Measurements from ENCODE around the gene RBX1.

RBX1 gene

DNA sequence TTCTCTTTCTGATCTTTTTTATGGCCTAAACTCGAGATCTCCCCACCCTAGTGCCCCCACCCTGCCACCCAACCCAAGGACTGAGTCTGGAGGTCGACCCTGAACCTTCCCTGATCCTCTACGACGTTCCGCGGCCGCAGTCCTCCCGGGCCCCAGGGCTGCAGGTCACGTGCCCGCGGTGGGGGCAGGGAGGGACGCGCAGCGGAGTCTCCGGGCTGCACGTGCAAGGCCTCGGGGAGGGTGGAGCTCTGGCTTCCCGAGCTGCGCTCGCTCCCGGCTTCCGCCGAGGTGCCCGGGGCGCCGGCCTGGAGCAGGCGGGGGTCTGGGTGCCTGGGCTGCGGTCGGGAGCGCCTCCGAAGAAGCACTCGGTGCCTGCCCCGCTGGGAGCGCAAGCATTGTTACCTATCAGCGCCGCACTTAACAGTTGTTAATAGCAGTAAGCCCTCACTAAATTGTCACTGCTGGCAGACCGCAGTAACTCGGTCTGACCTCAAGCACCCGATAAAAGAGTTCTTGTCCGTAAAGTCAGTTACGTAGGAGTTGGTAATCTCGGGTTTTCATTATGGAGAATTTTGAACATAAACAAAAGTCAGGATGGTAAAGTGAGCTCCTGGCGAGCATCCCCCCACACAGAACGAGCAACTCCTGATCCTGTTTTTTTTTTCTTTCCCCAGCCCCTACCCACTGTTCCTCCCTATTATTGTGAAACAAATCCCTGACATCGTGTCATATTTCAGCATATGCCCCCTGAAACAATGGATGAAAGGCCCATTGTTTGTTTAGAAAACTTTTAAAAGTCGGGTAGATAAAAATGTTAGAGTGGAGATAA is 71.5 kb downstream of the RBX1 start:
- DNase-seq (ENCODE audit: low read depth) = peak; percentile 92

All from ELR (cell line).